Activated T-helper 1 cell treated with anti-CD3 and anti-CD28 coated beads, Interleukin-12 subunit alpha, Interleukin-12 subunit beta, Interleukin-2, Interleukin-4 antibody, amounts not matched to agents 30 ng/mL and 10 ng/mL and 1 ng/mL, durations not matched to agents 14 hours and 24 hours and 36 hours (primary cell): Measurements from ENCODE around the gene TRIM5. TPM values are rescaled to one million over a fixed set of nuclear protein-coding genes. Genes with fewer than 3 reads are reported as not detected.

Experiments
- DNase-seq: peaks from one replicate; pipeline ENCODE4 v3.0.0; 2021; ENCODE audit warnings: low spot score
- H3K27ac Mint-ChIP-seq: one replicate; pipeline ENCODE4 v1.8.0; 2021; ENCODE audit warnings: mild to moderate bottlenecking, mixed read lengths
- H3K27me3 Mint-ChIP-seq: one replicate; pipeline ENCODE4 v1.8.0; 2022; ENCODE audit warnings: mild to moderate bottlenecking, moderate library complexity, mixed read lengths; ENCODE audit not compliant: insufficient read depth
- H3K36me3 Mint-ChIP-seq: one replicate; pipeline ENCODE4 v1.8.0; 2021; ENCODE audit warnings: low read depth, mixed read lengths
- H3K4me1 Mint-ChIP-seq: one replicate; pipeline ENCODE4 v1.8.0; 2021; ENCODE audit warnings: low read depth, mixed read lengths
- H3K4me3 Mint-ChIP-seq: one replicate; pipeline ENCODE4 v1.8.0; 2021; ENCODE audit warnings: mild to moderate bottlenecking, moderate library complexity, mixed read lengths
- H3K9me3 Mint-ChIP-seq: one replicate; pipeline ENCODE4 v1.8.0; 2021; ENCODE audit warnings: mixed read lengths
- intact Hi-C: fragments of 100-400 bp; cut with micrococcal nuclease; formaldehyde crosslinking; loops from one replicate; pipeline ENCODE4 v1.15.1; 2024
- total RNA-seq: library from RNA; stranded (reverse); gene quantifications from 2 replicates; pipeline ENCODE4 v1.2.3, GENCODE V29; 2022

Gene TRIM5
- total RNA-seq, 1 donor from 2014 or later: 8.6 TPM

- H3K4me1 Mint-ChIP-seq: peaks cover 9% of the 10 kb centered on the region
- no peaks in the 10 kb centered on the region for H3K9me3 Mint-ChIP-seq
- DNase-seq: no peak
- intact Hi-C loops: loop anchor here (2.0 to 5.0 kb wide), 2 partner anchors 19 to 44 kb away; partner anchors contain the start of genes TRIM22, TRIM34 and TRIM5
- H3K27ac Mint-ChIP-seq: no peak overlapping the region
- H3K27me3 Mint-ChIP-seq: no peaks in the 10 kb centered on the region
- H3K36me3 Mint-ChIP-seq: peaks cover 20% of the 10 kb centered on the region
- no peak overlapping the region for H3K4me3 Mint-ChIP-seq
Measured at GRCh38 chr11:5643585-5643984, 41.3 kb downstream of the TRIM5 start.

GRCh38 chr11:5639953-5640352 lies 44.9 kb downstream of the TRIM5 start:
- Mint-ChIP-seq H3K27me3 (no peaks in the 10 kb centered on the region), H3K9me3 (no peaks in the 10 kb centered on the region)
- intact Hi-C loops: loop anchor here (5.0 kb wide), 1 partner anchor 47 kb away; the partner anchor contains the start of genes TRIM22 and TRIM5

GRCh38 chr11:5631969-5632635 lies 52.8 kb downstream of the TRIM5 start:
- peaks cover 16% of the 10 kb centered on the region for H3K9me3 Mint-ChIP-seq
- intact Hi-C loops: no loop called here

More at GRCh38 chr11:5639953-5640352, 44.9 kb downstream of the TRIM5 start:
- Mint-ChIP-seq H3K4me1 (peaks cover 9% of the 10 kb centered on the region), H3K4me3 (no peak overlapping the region), H3K27ac (no peak overlapping the region), H3K36me3 (peaks cover 35% of the 10 kb centered on the region)
- no peak for DNase-seq

GRCh38 chr11:5631417-5631816 lies 53.5 kb downstream of the TRIM5 start:
- DNase-seq: no peak
- intact Hi-C loops: no loop called here
- Mint-ChIP-seq H3K9me3 (peaks cover 16% of the 10 kb centered on the region), H3K4me1 (peaks cover 44% of the 10 kb centered on the region), H3K27me3 (no peaks in the 10 kb centered on the region), H3K27ac (peak overlapping the region; percentile 45), H3K4me3 (no peak overlapping the region), H3K36me3 (peaks cover 34% of the 10 kb centered on the region)

More at GRCh38 chr11:5631969-5632635, 52.8 kb downstream of the TRIM5 start:
- Mint-ChIP-seq H3K27ac (peak overlapping the region; percentile 64), H3K4me3 (no peak overlapping the region), H3K36me3 (peaks cover 32% of the 10 kb centered on the region), H3K4me1 (peaks cover 37% of the 10 kb centered on the region), H3K27me3 (no peaks in the 10 kb centered on the region)
- DNase-seq: no peak

GRCh38 chr11:5626196-5626595 lies 58.7 kb downstream of the TRIM5 start:
- intact Hi-C loops: no loop called here
- H3K9me3 Mint-ChIP-seq: peaks cover 16% of the 10 kb centered on the region
- peak overlapping the region; percentile 91 for H3K4me3 Mint-ChIP-seq
- H3K27me3 Mint-ChIP-seq: no peaks in the 10 kb centered on the region
- peaks cover 13% of the 10 kb centered on the region for H3K36me3 Mint-ChIP-seq
- peak overlapping the region; percentile 62 for H3K27ac Mint-ChIP-seq
- H3K4me1 Mint-ChIP-seq: peaks cover 59% of the 10 kb centered on the region
- DNase-seq: no peak

- no peak for DNase-seq
- intact Hi-C loops: loop anchor here (1.0 to 2.0 kb wide), 2 partner anchors 9 to 18 kb away; no protein-coding TSS in a partner anchor
- no peaks in the 10 kb centered on the region for H3K27me3 Mint-ChIP-seq
- peaks cover 13% of the 10 kb centered on the region for H3K36me3 Mint-ChIP-seq
- H3K4me1 Mint-ChIP-seq: peaks cover 50% of the 10 kb centered on the region
- peak overlapping the region; percentile 62 for H3K27ac Mint-ChIP-seq
- H3K9me3 Mint-ChIP-seq: peaks cover 9% of the 10 kb centered on the region
- H3K4me3 Mint-ChIP-seq: peak overlapping the region; percentile 91
Measured at GRCh38 chr11:5625281-5625680, 59.6 kb downstream of the TRIM5 start.

GRCh38 chr11:5624489-5625279 lies 60.2 kb downstream of the TRIM5 start, which contains the start of gene TRIM34:
Gene TRIM34, plus strand, starts transcription at chr11:5625001. Its CDS starts 7,331 bp downstream, at chr11:5632332.
- H3K4me3 Mint-ChIP-seq: peak within 1 kb of the TSS; percentile 91
- peaks cover 7% of the 10 kb centered on the region for H3K9me3 Mint-ChIP-seq
- H3K36me3 Mint-ChIP-seq: peaks cover 11% of the 10 kb centered on the region
- DNase-seq: peak; percentile 68
- H3K27me3 Mint-ChIP-seq: no peaks in the 10 kb centered on the region
- H3K27ac Mint-ChIP-seq: peak within 1 kb of the TSS; percentile 79
- H3K4me1 Mint-ChIP-seq: peaks cover 47% of the 10 kb centered on the region
- intact Hi-C loops: loop anchor here (1.0 to 2.0 kb wide), 4 partner anchors 10 to 65 kb away; partner anchors contain the start of genes TRIM22 and TRIM5

GRCh38 chr11:5622802-5623201 lies 62.1 kb downstream of the TRIM5 start:
- H3K4me1 Mint-ChIP-seq: peaks cover 43% of the 10 kb centered on the region
- no peak overlapping the region for H3K27ac Mint-ChIP-seq
- intact Hi-C loops: no loop called here
- H3K9me3 Mint-ChIP-seq: no peaks in the 10 kb centered on the region
- no peaks in the 10 kb centered on the region for H3K27me3 Mint-ChIP-seq
- peaks cover 10% of the 10 kb centered on the region for H3K36me3 Mint-ChIP-seq
- no peak for DNase-seq
- H3K4me3 Mint-ChIP-seq: peak overlapping the region; percentile 54

GRCh38 chr11:5621580-5621979 lies 63.3 kb downstream of the TRIM5 start:
- Mint-ChIP-seq H3K27me3 (no peaks in the 10 kb centered on the region), H3K9me3 (no peaks in the 10 kb centered on the region), H3K4me1 (peaks cover 31% of the 10 kb centered on the region), H3K4me3 (no peak overlapping the region), H3K27ac (no peak overlapping the region), H3K36me3 (peaks cover 1% of the 10 kb centered on the region)
- intact Hi-C loops: no loop called here
- no peak for DNase-seq

- Mint-ChIP-seq H3K27ac (no peak overlapping the region), H3K27me3 (no peaks in the 10 kb centered on the region), H3K36me3 (peaks cover 1% of the 10 kb centered on the region), H3K9me3 (no peaks in the 10 kb centered on the region), H3K4me3 (no peak overlapping the region), H3K4me1 (peaks cover 24% of the 10 kb centered on the region)
- DNase-seq: no peak
- intact Hi-C loops: no loop called here
Measured at GRCh38 chr11:5620651-5621521, 64.0 kb downstream of the TRIM5 start.

- H3K27ac Mint-ChIP-seq: no peak overlapping the region
- DNase-seq: no peak
- H3K4me1 Mint-ChIP-seq: peaks cover 6% of the 10 kb centered on the region
- no peaks in the 10 kb centered on the region for H3K9me3 Mint-ChIP-seq
- peaks cover 4% of the 10 kb centered on the region for H3K27me3 Mint-ChIP-seq
- intact Hi-C loops: no loop called here
- H3K36me3 Mint-ChIP-seq: peaks cover 1% of the 10 kb centered on the region
- H3K4me3 Mint-ChIP-seq: no peak overlapping the region
Measured at GRCh38 chr11:5618807-5619206, 66.1 kb downstream of the TRIM5 start.
